Peyer's patch (tissue), 4 donors: ENCODE data around the gene ZDHHC8.

ENCODE experiments used
- CTCF ChIP-seq, 6 experiments: fragments of 450-650 bp in 4 of 6; fragments of 200-600 bp in 2 of 6; sonication (generic) in 1 of 6; IDR thresholded peaks; one replicate each; pipeline ENCODE4 v1.5.1; 2017 to 2019; ENCODE audit warnings: antibody characterized with exemption in 6 of 6, mild to moderate bottlenecking in 3 of 6, moderate library complexity in 1 of 6
- POLR2A ChIP-seq, 2 donors: fragments of 450-650 bp; IDR thresholded peaks; one replicate each; pipeline ENCODE4 v1.5.1; 2017; ENCODE audit warnings: antibody characterized with exemption in 2 of 2, mild to moderate bottlenecking in 2 of 2, moderate library complexity in 2 of 2

- no peak for TF ChIP-seq CTCF (IDR thresholded peaks at IDR 0.05)
- no peak for TF ChIP-seq POLR2A (IDR thresholded peaks at IDR 0.05)
Measured at GRCh38 chr22:20118300-20119020, 13.1 kb upstream of the ZDHHC8 start.
